Ectodermal cell (in vitro differentiated cells): ENCODE results near the gene PSAPL1.

Experiments
- H3K27ac ChIP-seq: 2 replicates; pipeline ENCODE4 v1.7.0; 2013; ENCODE audit warnings: mild to moderate bottlenecking, low read depth, low read length; ENCODE audit not compliant: insufficient read depth, poor library complexity, severe bottlenecking
- H3K27me3 ChIP-seq: 2 replicates; pipeline ENCODE4 v1.7.0; 2013; ENCODE audit warnings: mild to moderate bottlenecking, low read length; ENCODE audit not compliant: insufficient read depth, control insufficient read depth, poor library complexity, severe bottlenecking
- H3K36me3 ChIP-seq: one replicate; pipeline ENCODE4 v1.7.0; 2013; ENCODE audit warnings: low read length; ENCODE audit not compliant: control insufficient read depth, insufficient read depth
- H3K4me1 ChIP-seq: one replicate; pipeline ENCODE4 v1.7.0; 2013; ENCODE audit warnings: low read length; ENCODE audit not compliant: control insufficient read depth, insufficient read depth
- H3K4me3 ChIP-seq: 2 replicates; pipeline ENCODE4 v1.7.0; 2013; ENCODE audit warnings: low read depth, low read length, control low read depth; ENCODE audit not compliant: insufficient read depth
- H3K9me3 ChIP-seq: 2 replicates; pipeline ENCODE4 v1.7.0; 2013; ENCODE audit warnings: mild to moderate bottlenecking, low read length, moderate library complexity; ENCODE audit not compliant: control insufficient read depth
- WGBS, 2 experiments: methylation state at CpG; one replicate each; pipeline ENCODE4 v1.1.7; 2013; ENCODE audit warnings: missing lambda C conversion rate in 2 of 2; 5-methylcytosine and 5-hydroxymethylcytosine counted together

The PSAPL1 gene

DNA sequence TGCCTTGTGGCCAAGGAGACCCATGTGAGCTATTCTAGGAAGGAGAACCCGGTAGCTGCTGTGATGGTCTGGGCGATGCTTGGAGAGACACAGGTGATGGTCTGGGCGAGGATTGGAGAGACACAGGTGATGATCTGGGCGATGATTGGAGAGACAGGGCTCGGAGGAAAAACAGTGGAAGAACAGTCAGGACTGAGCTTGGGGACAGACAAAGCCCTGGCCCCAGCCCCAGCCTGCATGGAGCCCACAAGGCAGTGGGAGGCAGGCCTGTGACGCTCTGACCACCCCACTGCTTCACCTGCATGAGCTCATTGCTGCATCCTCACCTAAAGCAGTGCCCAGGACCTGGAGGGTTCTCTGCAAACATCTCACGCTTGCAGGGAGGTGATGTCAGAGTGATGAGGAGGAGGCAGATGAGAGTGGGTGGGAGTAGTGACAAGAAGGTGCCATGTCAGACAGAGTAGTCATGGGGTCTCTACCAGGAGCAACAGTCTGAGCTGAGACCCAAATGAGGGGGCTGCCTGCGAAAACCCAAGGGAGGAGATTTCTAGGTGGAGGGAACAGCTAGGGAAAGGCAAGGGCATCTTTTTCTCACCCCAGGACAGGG lies 35.9 kb upstream of the PSAPL1 start:
- Histone ChIP-seq H3K36me3 (no peaks in the 10 kb centered on the region), H3K4me3 (no peak overlapping the region), H3K4me1 (peaks cover 20% of the 10 kb centered on the region), H3K9me3 (no peaks in the 10 kb centered on the region), H3K27me3 (no peaks in the 10 kb centered on the region), H3K27ac (no peak overlapping the region)
- WGBS, 2 experiments = 94 to 95% methylated on average over 8 of the region's 8 CpGs

- Histone ChIP-seq H3K27ac (no peak overlapping the region), H3K4me3 (no peak overlapping the region), H3K4me1 (peaks cover 20% of the 10 kb centered on the region), H3K36me3 (no peaks in the 10 kb centered on the region), H3K27me3 (no peaks in the 10 kb centered on the region), H3K9me3 (no peaks in the 10 kb centered on the region)
- 89 to 90% methylated on average over 3 of the region's 3 CpGs for WGBS, 2 experiments
Observed at GRCh38 chr4:7470111-7470510, 35.4 kb upstream of the PSAPL1 start.

DNA sequence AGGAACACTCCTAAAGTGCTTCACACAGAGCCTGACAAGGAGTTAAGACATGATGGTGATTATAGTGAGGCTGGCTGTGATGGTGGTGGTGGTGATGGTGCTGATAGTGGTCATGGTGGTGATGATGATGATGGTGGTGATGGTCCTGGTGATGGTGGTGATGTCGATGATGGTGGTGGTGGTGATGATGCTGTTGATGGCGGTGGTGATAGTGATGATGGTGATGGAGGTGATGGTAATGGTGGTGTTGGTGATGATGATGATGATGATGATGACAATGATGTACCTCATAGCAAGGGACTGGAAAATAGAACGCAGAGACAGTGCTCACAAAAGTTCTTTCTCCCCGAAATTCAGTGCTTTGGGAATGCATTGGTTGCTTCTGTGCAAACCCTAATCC lies 34.3 kb upstream of the PSAPL1 start:
- no peak overlapping the region for H3K27ac ChIP-seq
- H3K4me1 ChIP-seq = peaks cover 20% of the 10 kb centered on the region
- no peaks in the 10 kb centered on the region for H3K9me3 ChIP-seq
- 94 to 95% methylated on average over 4 of the region's 4 CpGs for WGBS, 2 experiments
- H3K36me3 ChIP-seq = no peaks in the 10 kb centered on the region
- H3K27me3 ChIP-seq = no peaks in the 10 kb centered on the region
- H3K4me3 ChIP-seq = no peak overlapping the region

GRCh38 chr4:7467471-7467870 lies 32.7 kb upstream of the PSAPL1 start:
- H3K27me3 ChIP-seq = no peaks in the 10 kb centered on the region
- 88 to 89% methylated on average over 7 of the region's 7 CpGs for WGBS, 2 experiments
- peaks cover 13% of the 10 kb centered on the region for H3K4me1 ChIP-seq

GRCh38 chr4:7466904-7467303 lies 32.2 kb upstream of the PSAPL1 start:
- Histone ChIP-seq H3K4me3 (no peak overlapping the region), H3K9me3 (no peaks in the 10 kb centered on the region), H3K27ac (no peak overlapping the region), H3K27me3 (no peaks in the 10 kb centered on the region), H3K4me1 (peaks cover 8% of the 10 kb centered on the region), H3K36me3 (no peaks in the 10 kb centered on the region)
- 92 to 95% methylated on average over 7 of the region's 7 CpGs for WGBS, 2 experiments

More at GRCh38 chr4:7467471-7467870, 32.7 kb upstream of the PSAPL1 start:
- H3K27ac ChIP-seq = no peak overlapping the region
- H3K36me3 ChIP-seq = no peaks in the 10 kb centered on the region
- no peak overlapping the region for H3K4me3 ChIP-seq
- H3K9me3 ChIP-seq = no peaks in the 10 kb centered on the region

DNA sequence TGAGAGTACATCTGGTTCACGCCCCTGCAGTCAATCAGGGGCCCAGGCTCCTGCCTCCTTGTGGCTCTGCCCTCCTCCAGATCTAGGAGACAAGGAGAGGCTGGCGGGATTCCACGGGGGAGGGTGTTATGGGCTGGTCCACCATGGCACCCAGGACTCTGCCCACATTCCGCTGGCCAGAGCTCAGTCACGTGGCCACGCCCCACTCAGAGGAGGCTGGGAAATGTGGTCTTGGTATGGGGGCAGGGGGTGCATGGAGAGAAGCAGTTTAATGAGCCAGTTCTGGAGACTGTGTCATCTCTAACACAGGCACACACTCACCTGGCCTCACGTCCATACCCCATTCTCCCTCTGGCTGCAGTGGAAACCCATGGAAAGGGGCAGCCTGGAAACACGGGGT lies 31.5 kb upstream of the PSAPL1 start:
- H3K4me1 ChIP-seq = peaks cover 5% of the 10 kb centered on the region

GRCh38 chr4:7465017-7465416 lies 30.3 kb upstream of the PSAPL1 start:
- Histone ChIP-seq H3K4me1 (peaks cover 11% of the 10 kb centered on the region), H3K27ac (no peak overlapping the region), H3K4me3 (no peak overlapping the region), H3K36me3 (no peaks in the 10 kb centered on the region), H3K9me3 (no peaks in the 10 kb centered on the region), H3K27me3 (no peaks in the 10 kb centered on the region)
- WGBS, 2 experiments = 94 to 97% methylated on average over 9 of the region's 9 CpGs

More for the DNA sequence above, 31.5 kb upstream of the PSAPL1 start:
- Histone ChIP-seq H3K9me3 (no peaks in the 10 kb centered on the region), H3K27ac (no peak overlapping the region), H3K27me3 (no peaks in the 10 kb centered on the region), H3K4me3 (no peak overlapping the region), H3K36me3 (no peaks in the 10 kb centered on the region)
- WGBS, 2 experiments = 93 to 94% methylated on average over 8 of the region's 8 CpGs

DNA sequence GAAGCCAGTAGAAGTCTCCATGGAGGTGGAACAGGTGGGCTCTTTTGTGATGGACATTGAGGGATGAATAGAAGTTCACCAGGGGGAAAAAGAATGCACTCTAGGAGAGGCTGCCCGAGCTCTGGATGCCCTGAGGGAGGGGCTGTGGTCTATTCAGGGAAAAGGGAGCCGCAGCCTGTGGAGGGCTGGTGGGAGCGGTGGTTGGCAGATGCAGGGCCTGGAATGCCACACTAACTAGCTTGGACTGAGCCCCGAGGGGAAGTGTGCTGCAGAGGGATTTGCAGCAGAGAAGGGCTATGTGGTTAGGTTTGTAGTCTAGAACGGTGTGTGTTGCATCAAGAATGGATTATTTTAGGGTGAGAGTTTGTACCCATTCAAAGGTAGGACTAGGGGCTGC lies 29.5 kb upstream of the PSAPL1 start:
- Histone ChIP-seq H3K36me3 (no peaks in the 10 kb centered on the region), H3K4me3 (no peak overlapping the region), H3K27ac (no peak overlapping the region), H3K9me3 (no peaks in the 10 kb centered on the region), H3K27me3 (no peaks in the 10 kb centered on the region), H3K4me1 (peaks cover 11% of the 10 kb centered on the region)
- 62 to 67% methylated on average over 5 of the region's 5 CpGs for whole genome bisulfite sequencing, 2 experiments

DNA sequence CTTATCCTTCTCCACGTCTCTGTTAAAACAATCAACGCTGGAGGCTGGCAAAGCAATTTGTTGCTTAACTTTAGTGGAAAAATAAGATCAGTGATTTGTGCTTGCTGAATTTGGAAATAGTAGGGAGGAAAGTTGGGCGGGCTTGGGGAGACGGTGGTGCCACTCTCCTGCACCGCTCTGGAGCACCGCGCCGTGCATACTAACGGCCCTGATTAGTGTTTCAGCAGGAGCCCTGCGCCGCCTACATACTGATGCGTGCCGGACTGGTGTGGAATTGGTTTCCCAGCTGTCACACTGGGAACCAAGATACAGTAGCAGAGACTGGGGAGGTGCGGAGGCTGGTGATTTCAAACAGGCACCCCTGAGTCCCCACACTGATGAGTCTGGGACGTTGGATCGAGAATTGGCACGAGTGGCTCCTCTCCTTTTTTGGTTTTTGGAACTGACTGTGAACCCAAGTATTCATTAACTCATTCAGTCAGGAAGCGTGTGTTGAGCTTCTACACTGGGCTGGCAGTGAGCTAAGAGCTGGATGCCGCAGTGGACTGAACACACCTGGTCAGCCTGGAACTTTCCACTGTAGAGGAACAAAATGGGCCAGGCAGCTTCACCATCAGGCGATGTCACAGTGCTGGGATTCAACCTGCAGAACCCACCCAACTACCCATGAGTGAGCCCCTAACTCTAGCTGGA lies 29.0 kb upstream of the PSAPL1 start:
- no peaks in the 10 kb centered on the region for H3K27me3 ChIP-seq
- H3K4me3 ChIP-seq = no peak overlapping the region
- no peaks in the 10 kb centered on the region for H3K36me3 ChIP-seq
- H3K4me1 ChIP-seq = peaks cover 11% of the 10 kb centered on the region
- 93% methylated on average over 20 of the region's 20 CpGs for WGBS, 2 experiments
- no peaks in the 10 kb centered on the region for H3K9me3 ChIP-seq
- no peak overlapping the region for H3K27ac ChIP-seq

DNA sequence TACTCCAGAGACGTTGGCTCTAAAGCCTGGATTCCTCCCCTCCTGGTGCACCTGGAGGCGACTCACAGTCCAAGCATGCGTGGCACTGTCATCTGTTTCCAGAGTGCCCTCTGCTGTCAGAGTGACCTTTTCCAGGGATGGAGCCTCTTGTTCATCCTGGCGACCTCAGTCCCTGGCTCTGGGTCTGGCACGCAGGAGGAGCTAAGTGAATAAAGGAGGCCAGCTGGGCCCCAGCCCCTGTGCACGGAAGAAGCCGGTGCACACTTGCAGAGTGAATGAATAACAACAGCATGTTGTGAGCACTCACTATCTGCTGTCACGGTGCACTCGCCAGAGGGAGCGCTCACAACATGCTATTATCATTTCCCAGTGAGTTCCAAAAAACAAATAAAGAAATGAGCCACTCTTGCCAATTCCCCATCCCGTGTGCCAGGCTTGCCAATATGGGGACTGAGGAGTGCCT lies 27.8 kb upstream of the PSAPL1 start:
- peaks cover 11% of the 10 kb centered on the region for H3K4me1 ChIP-seq
- no peaks in the 10 kb centered on the region for H3K36me3 ChIP-seq
- H3K27me3 ChIP-seq = no peaks in the 10 kb centered on the region
- no peak overlapping the region for H3K4me3 ChIP-seq
- 48 to 53% methylated on average over 11 of the region's 11 CpGs for WGBS, 2 experiments
- no peak overlapping the region for H3K27ac ChIP-seq
- H3K9me3 ChIP-seq = no peaks in the 10 kb centered on the region
